Common myeloid progenitor, CD34-positive (primary cell): ENCODE data around the gene ZFAND3.

ENCODE experiments used
- CTCF ChIA-PET: fragments of 350-600 bp; sonication (Branson Sonifier 250); formaldehyde crosslinking; loops from one replicate; lab custom pipeline; 2021; ENCODE audit warnings: antibody characterized with exemption; lab: Charles Lee
- POLR2A ChIA-PET: fragments of 350-600 bp; sonication (Branson Sonifier 250); formaldehyde crosslinking; loops from one replicate; lab custom pipeline; 2021; ENCODE audit warnings: antibody characterized with exemption; lab: Charles Lee
- DNase-seq, 3 donors: peaks; one replicate each; pipeline versions ENCODE4 v3.0.0 to v3.0.0-alpha.2; 2013
- H3K27ac ChIP-seq, 2 experiments: 1 replicate in 1 of 2; 2 replicates in 1 of 2; pipeline ENCODE4 v1.7.0; 2013; ENCODE audit warnings: inconsistent platforms in 2 of 2, low read length in 2 of 2, mild to moderate bottlenecking in 2 of 2, low read depth in 1 of 2, moderate library complexity in 1 of 2; ENCODE audit not compliant: severe bottlenecking in 2 of 2, insufficient read depth in 1 of 2, poor library complexity in 1 of 2
- H3K27me3 ChIP-seq, 5 experiments: replicated peaks in 2 of 5; 1 replicate in 3 of 5; 2 replicates in 2 of 5; pipeline versions ENCODE4 v1.6.1 to v1.7.0; 2013; ENCODE audit warnings: low read length in 4 of 5, mild to moderate bottlenecking in 2 of 5, moderate library complexity in 2 of 5, inconsistent platforms in 1 of 5; ENCODE audit not compliant: insufficient read depth in 5 of 5, control insufficient read depth in 4 of 5
- H3K36me3 ChIP-seq, 4 experiments: 1 replicate in 2 of 4; 2 replicates in 2 of 4; pipeline versions ENCODE4 v1.6.1 to v1.7.0; 2013; ENCODE audit warnings: low read length in 3 of 4, control low read depth in 1 of 4, mild to moderate bottlenecking in 1 of 4; ENCODE audit not compliant: control insufficient read depth in 4 of 4, insufficient read depth in 4 of 4
- H3K4me1 ChIP-seq, 4 experiments: 1 replicate in 3 of 4; 2 replicates in 1 of 4; pipeline versions ENCODE4 v1.6.1 to v1.7.1; 2013; ENCODE audit warnings: low read length in 3 of 4, mild to moderate bottlenecking in 3 of 4, control low read depth in 1 of 4, inconsistent platforms in 1 of 4, moderate library complexity in 1 of 4; ENCODE audit not compliant: control insufficient read depth in 4 of 4, insufficient read depth in 4 of 4; ENCODE audit errors: control extremely low read depth in 1 of 4
- H3K4me3 ChIP-seq, 7 experiments: 1 replicate in 4 of 7; 2 replicates in 3 of 7; pipeline versions ENCODE4 v1.5.1 to v1.7.0; 2013; ENCODE audit warnings: mild to moderate bottlenecking in 7 of 7, low read length in 6 of 7, moderate library complexity in 6 of 7, inconsistent platforms in 2 of 7, low read depth in 2 of 7, control low read depth in 1 of 7; ENCODE audit not compliant: insufficient read depth in 4 of 7, control insufficient read depth in 1 of 7; ENCODE audit errors: extremely low read depth in 1 of 7
- H3K9me3 ChIP-seq, 5 experiments: 1 replicate in 4 of 5; 2 replicates in 1 of 5; pipeline versions ENCODE4 v1.6.1 to v1.7.1; 2013; ENCODE audit warnings: low read length in 4 of 5, mild to moderate bottlenecking in 2 of 5, inconsistent platforms in 1 of 5, low read depth in 1 of 5, moderate library complexity in 1 of 5; ENCODE audit not compliant: control insufficient read depth in 4 of 5, insufficient read depth in 2 of 5; ENCODE audit errors: control extremely low read depth in 1 of 5
- WGBS: methylation state at CpG from one replicate; pipeline ENCODE4 v1.1.5; 2013; ENCODE audit not compliant: insufficient coverage; 5-methylcytosine and 5-hydroxymethylcytosine counted together

Gene ZFAND3

DNA sequence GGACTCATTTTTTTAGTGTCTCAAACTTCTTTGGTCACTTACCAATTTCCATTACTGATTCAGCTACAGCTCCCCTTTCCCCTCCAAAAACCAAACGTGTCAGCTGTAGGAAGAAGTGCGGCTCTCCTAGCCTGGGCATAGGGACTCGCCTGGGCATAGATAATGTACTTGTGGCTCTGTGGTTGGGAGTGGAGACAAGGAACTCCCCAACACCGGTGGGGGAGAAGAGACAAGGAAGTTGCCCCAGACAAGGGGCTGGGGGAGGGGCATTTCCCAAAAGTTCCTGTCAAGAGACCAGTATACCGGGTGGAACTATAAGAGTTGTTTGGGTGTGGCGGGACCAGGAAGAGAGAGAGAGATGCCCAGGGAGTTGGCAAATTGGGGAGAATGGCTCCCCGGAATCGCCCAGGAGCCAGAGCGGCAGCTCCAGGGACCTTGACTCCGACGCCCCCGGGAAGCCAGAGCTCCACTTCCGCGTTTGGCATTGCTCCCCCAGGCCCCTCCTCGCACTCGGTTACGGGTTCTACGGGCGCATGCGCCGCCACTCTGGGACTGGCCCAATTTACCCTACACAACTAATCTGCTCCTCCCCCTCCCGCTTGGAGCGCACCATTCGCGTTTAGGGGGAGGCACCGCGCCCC lies 871 bp upstream of the ZFAND3 start:
- Histone ChIP-seq H3K9me3 (no peaks in the 10 kb centered on the region), H3K4me1 (peaks cover 14 to 36% (median 27%) of the 10 kb centered on the region in 4 experiments), H3K4me3 (peak overlapping the region; percentile 76 to 98 (median 87)), H3K27ac (peak overlapping the region; percentile 97 to 99), H3K36me3 (peaks cover 0 to 10% (median 0%) of the 10 kb centered on the region in 4 experiments), H3K27me3 (no peaks in the 10 kb centered on the region)
- WGBS: 0% methylated on average over 23 of the region's 27 CpGs
- ChIA-PET POLR2A (interaction anchor here (0.6 to 1.4 kb wide), 4 partner anchors 18 to 161 kb away, joined by 3 read pairs; no protein-coding TSS in a partner anchor), CTCF (interaction anchor here (0.8 to 2.4 kb wide), 4 partner anchors 28 to 84 kb away, joined by 3 to 8 read pairs (median 4); no protein-coding TSS in a partner anchor)
- peak; percentile 97 to 99 (median 99) for DNase-seq

DNA sequence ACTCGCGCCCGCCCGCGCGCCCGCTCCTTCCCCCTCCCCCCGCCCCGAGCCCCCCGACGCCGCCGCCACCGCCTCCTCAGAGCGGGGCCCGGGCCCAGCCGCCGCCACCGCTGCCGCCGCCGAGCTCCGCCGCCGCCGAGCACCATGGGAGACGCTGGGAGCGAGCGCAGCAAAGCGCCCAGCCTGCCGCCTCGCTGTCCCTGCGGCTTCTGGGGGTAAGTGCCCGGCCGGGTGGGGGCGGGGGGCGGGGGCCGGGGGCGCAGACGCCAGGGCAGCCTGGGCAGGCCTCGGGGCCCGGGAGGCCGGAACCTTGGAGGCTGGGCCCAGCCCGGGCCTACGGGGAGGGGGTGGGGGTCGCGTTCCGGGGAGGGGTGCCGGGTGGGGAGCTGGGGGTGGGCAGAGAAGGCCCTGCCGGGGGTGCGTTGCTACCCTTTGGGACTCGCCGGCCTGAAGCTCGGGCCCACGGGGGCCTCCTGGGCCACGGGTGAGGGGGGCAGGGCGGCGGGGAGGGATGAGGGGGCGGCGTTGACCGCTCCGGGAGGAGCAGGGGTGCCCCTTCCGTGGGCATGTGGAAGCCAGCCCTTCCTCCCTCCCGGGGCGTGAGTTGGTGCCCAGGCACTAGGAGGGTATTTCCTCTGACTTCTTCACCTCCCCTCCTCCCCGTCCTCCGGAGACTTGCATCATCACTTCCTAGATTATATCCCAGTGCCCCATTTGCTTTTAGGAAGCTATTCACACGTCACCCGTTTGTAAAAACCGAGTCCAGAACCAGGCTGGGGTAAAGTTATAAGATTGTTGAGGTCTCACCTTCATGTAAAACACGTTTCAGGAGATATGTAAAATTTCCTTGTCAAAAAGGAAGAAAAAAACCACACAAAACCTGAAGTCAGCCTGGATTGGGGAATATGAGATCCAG lies 533 bp downstream of the ZFAND3 start:
- Histone ChIP-seq H3K4me1 (peaks cover 14 to 36% (median 27%) of the 10 kb centered on the region in 4 experiments), H3K9me3 (no peaks in the 10 kb centered on the region), H3K27me3 (no peaks in the 10 kb centered on the region), H3K4me3 (peak overlapping the region; percentile 76 to 98 (median 87)), H3K27ac (peak overlapping the region; percentile 97 to 99), H3K36me3 (peaks cover 0 to 10% (median 0%) of the 10 kb centered on the region in 4 experiments)
- ChIA-PET POLR2A (interaction anchor here (0.6 to 1.4 kb wide), 2 partner anchors 19 to 29 kb away, joined by 3 read pairs; no protein-coding TSS in a partner anchor), CTCF (interaction anchor here (0.8 to 2.4 kb wide), 3 partner anchors 29 to 135 kb away, joined by 3 to 8 read pairs (median 3); no protein-coding TSS in a partner anchor)
- DNase-seq: peak; percentile 85 to 89 (median 89)
- 0% methylated on average over 25 of the region's 71 CpGs for WGBS

DNA sequence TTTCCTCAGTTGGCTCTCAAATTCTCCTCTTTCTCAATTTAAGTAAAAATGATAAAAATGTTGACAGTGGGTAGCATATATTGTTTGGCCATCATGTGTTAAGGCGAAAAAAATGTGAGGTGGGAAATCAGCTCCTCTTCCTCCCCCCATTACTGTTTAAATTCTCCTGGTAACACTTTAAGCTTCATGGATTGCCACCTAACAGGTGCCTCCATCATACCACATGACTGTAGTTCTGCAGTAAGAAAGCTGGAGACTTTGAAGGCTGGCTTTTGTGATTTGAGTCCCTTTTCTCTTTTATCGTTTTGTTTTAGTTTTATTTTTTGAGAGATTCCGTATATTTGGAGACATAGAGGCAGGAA lies 1.2 kb downstream of the ZFAND3 start:
- Histone ChIP-seq H3K4me1 (peaks cover 14 to 37% (median 27%) of the 10 kb centered on the region in 4 experiments), H3K27me3 (no peaks in the 10 kb centered on the region), H3K27ac (peak overlapping the region; percentile 78 to 91), H3K9me3 (no peaks in the 10 kb centered on the region), H3K4me3 (peak overlapping the region in 6 of 7 experiments; percentile 71 to 98 (median 88)), H3K36me3 (peaks cover 0 to 10% (median 0%) of the 10 kb centered on the region in 4 experiments)
- no CpG with 5 or more reads among the region's 3 CpGs for WGBS
- POLR2A ChIA-PET: interaction anchor here (0.6 kb wide), 1 partner anchor 30 kb away, joined by 3 read pairs; no protein-coding TSS in a partner anchor
- CTCF ChIA-PET: interaction anchor here (1.0 kb wide), 1 partner anchor 134 kb away, joined by 3 read pairs; no protein-coding TSS in a partner anchor
- peak; percentile 17 to 68 (median 50) for DNase-seq

DNA sequence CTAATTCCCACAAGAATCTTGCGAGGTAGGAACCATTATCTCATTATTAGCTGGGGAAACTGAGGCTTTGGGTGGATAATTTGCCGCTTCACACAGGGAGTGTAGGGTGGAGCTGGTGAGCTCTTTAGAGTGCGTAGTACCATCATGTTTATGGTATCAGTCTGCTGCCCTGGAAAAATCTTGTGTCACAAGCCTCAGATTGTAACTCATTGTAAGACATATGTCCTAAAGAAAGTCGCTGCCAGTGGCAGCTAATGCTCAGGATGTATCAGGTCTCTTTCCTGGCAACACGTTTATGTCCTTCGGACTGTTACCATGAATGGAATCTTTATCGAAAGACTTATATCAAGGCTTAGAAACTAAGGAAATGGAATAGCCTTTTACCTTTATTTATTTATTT lies 1.9 kb downstream of the ZFAND3 start:
- Histone ChIP-seq H3K9me3 (no peaks in the 10 kb centered on the region), H3K36me3 (peaks cover 0 to 10% (median 0%) of the 10 kb centered on the region in 4 experiments), H3K27me3 (no peaks in the 10 kb centered on the region), H3K4me1 (peaks cover 14 to 45% (median 30%) of the 10 kb centered on the region in 4 experiments), H3K4me3 (peak overlapping the region in 4 of 7 experiments; percentile 21 to 89 (median 27)), H3K27ac (peak overlapping the region in 1 of 2 experiments; percentile 32)
- no peak for DNase-seq
- CTCF ChIA-PET: no interaction called here
- POLR2A ChIA-PET: no interaction called here
- WGBS: 82% methylated on average over 6 of the region's 7 CpGs

DNA sequence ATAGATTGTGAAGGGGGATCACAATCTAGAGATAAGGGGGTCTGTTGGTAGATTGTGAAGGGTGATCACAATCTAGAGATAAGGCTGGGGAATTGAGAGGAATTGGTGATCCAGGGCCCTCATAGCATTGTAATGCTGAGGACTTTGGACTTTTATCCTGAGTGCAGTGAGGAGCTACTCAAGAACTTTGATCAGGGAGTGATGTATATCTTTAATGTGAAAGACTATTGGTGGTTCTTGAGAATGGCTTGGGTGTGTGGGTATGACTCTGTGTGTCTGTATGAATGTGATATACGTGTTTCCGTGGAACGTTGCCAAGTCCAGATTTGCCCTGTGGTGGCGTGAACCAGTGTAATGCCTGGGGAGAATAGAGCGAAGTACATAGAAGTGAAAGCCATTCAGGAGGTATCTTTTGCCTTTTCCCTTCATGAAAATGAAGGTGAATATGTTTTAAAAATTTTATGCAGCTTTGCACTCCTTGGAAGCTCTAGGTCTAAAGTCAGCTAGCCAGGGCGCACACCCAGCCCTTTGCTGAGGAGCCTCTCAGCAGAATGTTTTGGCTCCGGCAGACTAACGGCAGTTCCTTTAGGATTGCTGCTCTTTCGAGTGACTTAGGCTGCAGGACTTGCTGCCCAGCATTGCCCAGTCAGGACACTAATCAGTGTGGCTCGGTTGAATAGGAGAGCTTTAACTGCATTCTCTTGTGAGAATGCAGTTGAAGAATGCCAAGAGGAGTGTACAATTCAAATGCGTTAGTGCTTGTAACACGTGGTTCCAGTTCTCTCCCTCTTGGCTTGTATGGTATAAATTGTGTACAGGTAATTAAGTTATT lies 3.5 kb downstream of the ZFAND3 start:
- 84% methylated on average over 11 of the region's 12 CpGs for WGBS
- Histone ChIP-seq H3K9me3 (no peaks in the 10 kb centered on the region), H3K27me3 (no peaks in the 10 kb centered on the region), H3K4me3 (no peak overlapping the region), H3K27ac (peak overlapping the region in 1 of 2 experiments; percentile 4), H3K36me3 (peaks cover 0 to 10% (median 0%) of the 10 kb centered on the region in 4 experiments), H3K4me1 (peaks cover 18 to 53% (median 36%) of the 10 kb centered on the region in 4 experiments)
- peak; percentile 21 to 62 (median 57) for DNase-seq
- CTCF ChIA-PET: interaction anchor here (0.6 to 1.9 kb wide), 2 partner anchors 23 to 31 kb away, joined by 4 read pairs; no protein-coding TSS in a partner anchor
- POLR2A ChIA-PET: interaction anchor here (0.6 kb wide), 1 partner anchor 189 kb away, joined by 3 read pairs; no protein-coding TSS in a partner anchor

DNA sequence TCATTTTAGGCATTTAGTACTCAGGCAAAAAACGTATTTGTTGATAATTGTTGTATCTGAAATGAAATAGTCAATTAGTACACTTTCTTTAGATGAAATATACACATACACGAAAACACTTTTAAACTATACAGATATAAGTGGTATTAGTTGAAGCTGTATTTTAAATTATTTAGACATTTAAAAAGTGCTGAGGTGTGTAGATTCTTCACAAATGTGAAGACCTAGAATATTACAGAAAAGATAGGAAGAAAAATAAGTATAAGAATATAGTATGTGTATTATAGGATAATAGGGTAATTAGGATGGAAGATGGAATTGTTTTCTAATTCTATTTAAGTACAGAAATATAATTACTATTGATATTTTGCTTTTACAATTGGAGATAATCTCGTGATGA lies 4.6 kb downstream of the ZFAND3 start:
- Histone ChIP-seq H3K27me3 (no peaks in the 10 kb centered on the region), H3K27ac (no peak overlapping the region), H3K4me3 (no peak overlapping the region), H3K36me3 (peaks cover 0 to 10% (median 0%) of the 10 kb centered on the region in 4 experiments), H3K4me1 (peaks cover 16 to 50% (median 35%) of the 10 kb centered on the region in 4 experiments), H3K9me3 (no peaks in the 10 kb centered on the region)
- ChIA-PET CTCF (interaction anchor here (1.7 to 1.9 kb wide), 2 partner anchors 21 to 22 kb away, joined by 4 read pairs; no protein-coding TSS in a partner anchor), POLR2A (interaction anchor here (0.6 kb wide), 1 partner anchor 38 kb away, joined by 3 read pairs; no protein-coding TSS in a partner anchor)
- DNase-seq: no peak
- WGBS: 100% methylated on average over 1 of the region's 3 CpGs
